Measurements from ENCODE around the gene FUT7.

Gene FUT7

DNA sequence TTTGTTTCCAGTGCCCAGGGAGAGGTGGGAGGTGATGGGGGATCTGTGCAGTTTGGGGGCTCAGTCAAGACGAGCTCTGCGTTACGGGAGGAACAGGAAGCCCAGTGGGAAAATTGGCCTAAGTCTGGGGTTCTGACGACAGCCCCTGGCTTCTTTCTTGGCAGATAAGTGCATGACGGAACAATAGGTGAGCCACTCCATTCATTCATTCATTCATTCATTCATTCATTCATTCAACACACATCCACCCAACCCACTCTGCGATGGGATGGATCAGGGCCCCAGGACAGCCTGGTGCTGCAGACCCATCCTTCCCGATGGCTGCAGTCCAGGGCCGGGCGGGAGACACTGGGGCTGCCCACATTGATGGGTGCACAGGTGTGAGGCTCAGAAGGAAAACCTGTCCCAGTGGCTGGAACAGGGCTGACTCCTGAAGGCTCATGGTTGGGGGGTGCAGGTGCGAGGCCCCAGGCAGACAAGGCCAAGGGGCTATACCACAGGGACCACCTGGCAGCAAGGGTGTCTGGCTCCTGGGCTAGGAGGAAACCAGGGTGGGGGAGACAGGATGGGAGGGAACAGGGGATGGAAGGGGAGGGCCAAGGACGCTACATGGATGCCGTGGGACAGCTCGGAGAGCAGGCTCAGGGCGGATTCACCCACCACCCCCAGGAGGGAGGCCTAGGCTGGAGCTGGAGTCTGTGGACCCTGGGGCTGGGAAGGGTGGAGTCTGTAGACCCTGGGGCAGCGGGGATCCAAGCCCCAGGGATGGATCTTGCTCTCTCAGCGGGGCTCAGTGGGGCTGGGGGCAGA is 51.0 kb downstream of the FUT7 start:
- no peak for FAIRE-seq
